Measurements from ENCODE around the gene NRG2.

Gene NRG2

GRCh38 chr5:139798883-139799282, 244.2 kb downstream of the NRG2 start:
- TF ChIP-seq CTCF (IDR thresholded peaks at IDR 0.05; ENCODE audit: control insufficient read depth, insufficient read depth, low read depth, low read length, missing control alignments) = no peak
- H3K4me3 ChIP-seq (ENCODE audit: control insufficient read depth, low read depth, low read length) = no peak overlapping the region
- no peak for DNase-seq (ENCODE audit: low read depth)

DNA sequence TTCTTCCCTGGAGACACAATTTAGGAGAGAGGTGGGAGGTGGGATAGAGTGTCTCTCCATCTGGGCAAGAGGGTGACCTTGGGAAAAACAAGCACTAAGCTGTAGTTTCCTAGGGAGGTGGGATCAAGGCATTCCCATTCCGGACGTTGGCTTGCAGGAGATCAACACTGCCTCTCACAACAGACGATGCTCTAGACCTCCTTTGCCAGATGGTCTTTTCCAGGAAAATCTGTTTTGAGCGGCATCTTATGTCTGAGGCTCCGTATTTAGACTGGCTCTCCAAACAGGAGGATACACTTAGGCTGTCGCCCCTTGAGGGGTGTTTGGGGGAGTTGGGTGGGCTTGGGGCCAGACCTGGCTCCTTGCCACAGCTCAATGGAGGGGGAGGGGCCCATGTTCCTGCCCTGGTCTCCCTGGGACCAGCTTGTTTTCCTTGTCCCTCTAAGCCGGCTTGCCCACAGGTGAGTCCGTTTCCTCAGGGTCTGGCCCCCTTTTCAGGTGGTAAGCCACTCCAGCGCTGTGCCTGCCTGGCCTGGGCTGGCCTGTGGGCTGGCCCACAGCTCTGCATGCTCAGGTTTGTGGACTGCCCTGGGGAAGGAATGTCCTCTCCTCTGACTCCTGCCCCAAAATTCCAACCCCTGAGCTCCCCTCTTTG, 245.1 kb downstream of the NRG2 start:
- no peak for TF ChIP-seq CTCF (IDR thresholded peaks at IDR 0.05; ENCODE audit: control insufficient read depth, insufficient read depth, low read depth, low read length, missing control alignments)
- DNase-seq (ENCODE audit: low read depth) = no peak
- no peak overlapping the region for H3K4me3 ChIP-seq (ENCODE audit: control insufficient read depth, low read depth, low read length)

GRCh38 chr5:139797335-139797734, 245.8 kb downstream of the NRG2 start:
- H3K4me3 ChIP-seq (ENCODE audit: control insufficient read depth, low read depth, low read length) = no peak overlapping the region
- TF ChIP-seq CTCF (IDR thresholded peaks at IDR 0.05; ENCODE audit: control insufficient read depth, insufficient read depth, low read depth, low read length, missing control alignments) = no peak
- DNase-seq (ENCODE audit: low read depth) = no peak

Data from AG09309 (cell line).